Endothelial cell of umbilical vein (primary cell): ENCODE data around the gene JARID2. TPM values are rescaled to one million over a fixed set of nuclear protein-coding genes. Genes with fewer than 3 reads are reported as not detected.

Experiments
- BruUV-seq: library from RNA; stranded (reverse); fragments of 400-500 nt; replicated peaks from 2 replicates; lab custom pipeline; 2021; lab: Mats Ljungman, UMichigan
- CTCF ChIA-PET: fragments of 300-600, 350-600 bp; sonication (Branson Sonifier 250); formaldehyde crosslinking; loops from one replicate; lab custom pipeline; 2021; ENCODE audit warnings: antibody characterized with exemption, inconsistent platforms; lab: Charles Lee
- POLR2A ChIA-PET: fragments of 300-600, 350-600 bp; sonication (Branson Sonifier 250); formaldehyde crosslinking; loops from one replicate; lab custom pipeline; 2021; ENCODE audit warnings: antibody characterized with exemption, inconsistent platforms; lab: Charles Lee
- DNase-seq: peaks from one replicate; pipeline ENCODE4 v3.0.0-alpha.2; 2011; ENCODE audit warnings: low read depth, low spot score
- FAIRE-seq: peaks from 2 replicates; lab custom pipeline; 2011; peaks lifted over from hg19 to GRCh38; lab: Jason Lieb, UNC
- H2AFZ ChIP-seq: 2 replicates; pipeline ENCODE4 v1.6.0; 2012; ENCODE audit warnings: low read depth, low read length, control low read depth, inconsistent platforms
- H3K27ac ChIP-seq: 2 replicates; pipeline ENCODE4 v1.5.1; 2011; ENCODE audit warnings: low read depth, mild to moderate bottlenecking, control low read depth, low read length, moderate library complexity; ENCODE audit not compliant: insufficient read depth
- H3K27me3 ChIP-seq, 2 experiments: 2 replicates each; pipeline versions ENCODE4 v1.6.0 to v1.6.1; 2011; ENCODE audit warnings: low read length in 2 of 2, mixed read lengths in 1 of 2; ENCODE audit not compliant: control insufficient read depth in 2 of 2, insufficient read depth in 2 of 2
- H3K36me3 ChIP-seq, 2 experiments: 2 replicates in 1 of 2; 3 replicates in 1 of 2; pipeline ENCODE4 v1.5.1; 2011; ENCODE audit warnings: low read length in 2 of 2, mild to moderate bottlenecking in 1 of 2, moderate library complexity in 1 of 2; ENCODE audit not compliant: control insufficient read depth in 2 of 2, insufficient read depth in 2 of 2; ENCODE audit errors: extremely low read depth in 1 of 2
- H3K4me1 ChIP-seq: 3 replicates; pipeline ENCODE4 v1.5.1; 2011; ENCODE audit warnings: mild to moderate bottlenecking, low read length; ENCODE audit not compliant: control insufficient read depth, insufficient read depth; ENCODE audit errors: extremely low read depth
- H3K4me2 ChIP-seq: 2 replicates; pipeline ENCODE4 v1.6.1; 2011; ENCODE audit warnings: low read length, control low read depth, mixed read lengths; ENCODE audit not compliant: insufficient read depth
- H3K4me3 ChIP-seq, 3 experiments: fragments of 200-600 bp in 1 of 3; sonication (generic), shearing (Covaris generic) in 1 of 3; replicated peaks in 1 of 3; 2 replicates each; pipeline ENCODE4 v1.5.1; 2011 to 2016; ENCODE audit warnings: control low read depth in 3 of 3, low read length in 3 of 3, mild to moderate bottlenecking in 2 of 3, inconsistent platforms in 1 of 3, low read depth in 1 of 3, moderate library complexity in 1 of 3; ENCODE audit not compliant: insufficient read depth in 1 of 3
- H3K79me2 ChIP-seq: 2 replicates; pipeline ENCODE4 v1.6.0; 2012; ENCODE audit warnings: low read length, inconsistent platforms; ENCODE audit not compliant: control insufficient read depth, insufficient read depth
- H3K9ac ChIP-seq: replicated peaks from 2 replicates; pipeline ENCODE3; 2011; ENCODE audit warnings: low read length, control low read depth; ENCODE audit not compliant: insufficient read depth; ENCODE audit errors: extremely low read depth
- H3K9me1 ChIP-seq: replicated peaks from 3 replicates; pipeline ENCODE4 v1.6.0; 2011; ENCODE audit warnings: mild to moderate bottlenecking, low read length; ENCODE audit not compliant: control insufficient read depth, insufficient read depth; ENCODE audit errors: extremely low read depth
- H3K9me3 ChIP-seq: replicated peaks from 2 replicates; pipeline ENCODE4 v1.5.1; 2012; ENCODE audit warnings: low read length, inconsistent platforms; ENCODE audit not compliant: control insufficient read depth, insufficient read depth
- H4K20me1 ChIP-seq: replicated peaks from 2 replicates; pipeline ENCODE3; 2011; ENCODE audit warnings: mild to moderate bottlenecking, low read length; ENCODE audit not compliant: control insufficient read depth, insufficient read depth; ENCODE audit errors: extremely low read depth
- CTCF ChIP-seq, 2 donors: IDR thresholded peaks; 1 replicate in 1 of 2; 2 replicates in 1 of 2; pipeline ENCODE4 v1.5.1; 2011; ENCODE audit warnings: low read length in 2 of 2, mild to moderate bottlenecking in 2 of 2, moderate library complexity in 2 of 2, control low read depth in 1 of 2, inconsistent platforms in 1 of 2, low read depth in 1 of 2; ENCODE audit not compliant: insufficient read depth in 1 of 2; ENCODE audit errors: extremely low read depth in 1 of 2
- MAX ChIP-seq: IDR thresholded peaks from 2 replicates; pipeline ENCODE4 v1.6.1; 2011; ENCODE audit not compliant: insufficient read depth, insufficient read length
- POLR2A ChIP-seq: IDR thresholded peaks from 2 replicates; pipeline ENCODE4 v1.6.1; 2012; ENCODE audit warnings: low read depth, mild to moderate bottlenecking, control low read depth, low read length
- POLR2AphosphoS5 ChIP-seq: IDR thresholded peaks from 2 replicates; pipeline ENCODE4 v1.6.1; 2012; ENCODE audit warnings: low read depth, mild to moderate bottlenecking, control low read depth, low read length, moderate library complexity; ENCODE audit not compliant: insufficient read depth
- dilution Hi-C: fragments of 300-500 bp; cut with MboI; formaldehyde crosslinking; loops from one replicate; pipeline ENCODE4 v1.15.0; 2019; ENCODE audit warnings: low sequenced_read_pairs; ENCODE audit not compliant: extremely low pct_ligation_motif_present
- intact Hi-C: fragments of 100-400 bp; cut with micrococcal nuclease; formaldehyde crosslinking; loops from one replicate; pipeline ENCODE4 v1.10.0; 2022
- polyA plus RNA-seq, 4 experiments: library from polyadenylated mRNA; depleted of rRNA in 3 of 4; stranded (reverse) in 3 of 4; unstranded in 1 of 4; fragments of >200 nt; gene quantifications; 2 replicates each; pipeline versions ENCODE4 v1.2.1 to v1.2.3, GENCODE V29; 2011 to 2012; ENCODE audit warnings: missing spikeins in 1 of 4
- total RNA-seq: library from RNA; stranded (reverse); gene quantifications from 2 replicates; pipeline ENCODE4 v1.2.3, GENCODE V29; 2021

JARID2 gene
- total and polyA plus RNA-seq, 2 donors (not counting 3 experiments of a cell fraction or from before 2014, with no cell fraction given), result 2.9 to 10.6 TPM

GRCh38 chr6:15556711-15557110 lies 310.8 kb downstream of the JARID2 start:
- Histone ChIP-seq H3K4me3 (no peak overlapping the region), H3K79me2 (no peaks in the 10 kb centered on the region), H3K9me1 (no peaks in the 10 kb centered on the region), H3K27me3 (no peaks in the 10 kb centered on the region), H3K9ac (no peak overlapping the region), H4K20me1 (no peaks in the 10 kb centered on the region), H3K4me1 (peaks cover 21% of the 10 kb centered on the region), H3K36me3 (no peaks in the 10 kb centered on the region), H3K4me2 (no peak overlapping the region), H3K27ac (no peak overlapping the region), H2AFZ (no peak overlapping the region), H3K9me3 (no peaks in the 10 kb centered on the region)
- ChIA-PET CTCF (no interaction called here), POLR2A (no interaction called here)
- intact Hi-C loops, result loop anchor here (10.0 kb wide), 1 partner anchor 648 kb away; no protein-coding TSS in a partner anchor
- TF ChIP-seq POLR2AphosphoS5 (no peak), CTCF (IDR thresholded peaks at IDR 0.05; ENCODE audit: extremely low read depth in 1 of 2, insufficient read depth in 1 of 2, low read depth in 1 of 2, low read length in 2 of 2) (no peak)
- dilution Hi-C loops, result no loop called here
- DNase-seq (no peak), FAIRE-seq (no peak)
- BruUV-seq, result no TSS peak

- no peak overlapping the region for H3K4me3 ChIP-seq
- no peaks in the 10 kb centered on the region for H3K9me3 ChIP-seq
- intact Hi-C loops (loop anchor here (10.0 kb wide), 1 partner anchor 648 kb away; no protein-coding TSS in a partner anchor), dilution Hi-C loops (no loop called here)
- H3K79me2 ChIP-seq, result no peaks in the 10 kb centered on the region
- H3K9ac ChIP-seq, result no peak overlapping the region
- no peaks in the 10 kb centered on the region for H3K36me3 ChIP-seq
- H3K4me1 ChIP-seq, result peaks cover 17% of the 10 kb centered on the region
- no peak overlapping the region for H3K4me2 ChIP-seq
- ChIA-PET CTCF (interaction anchor here (0.6 kb wide), 1 partner anchor 9 kb away, joined by 4 read pairs; no protein-coding TSS in a partner anchor), POLR2A (no interaction called here)
- no peaks in the 10 kb centered on the region for H3K27me3 ChIP-seq
- no peaks in the 10 kb centered on the region for H4K20me1 ChIP-seq
- TF ChIP-seq POLR2AphosphoS5 (no peak), POLR2A (no peak), MAX (no peak)
- no peak overlapping the region for H3K27ac ChIP-seq
- H2AFZ ChIP-seq, result no peak overlapping the region
- FAIRE-seq (no peak), DNase-seq (no peak)
- no peaks in the 10 kb centered on the region for H3K9me1 ChIP-seq
- no TSS peak for BruUV-seq
Observed at GRCh38 chr6:15557174-15557573, 311.3 kb downstream of the JARID2 start.
